Measurements from ENCODE around the gene SNRPN.
"Not testable (repeated sequence)": the region's sequence is repeated elsewhere in the genome, so short reads cannot be mapped to it uniquely, and the experiment has no call there.

SNRPN gene

DNA sequence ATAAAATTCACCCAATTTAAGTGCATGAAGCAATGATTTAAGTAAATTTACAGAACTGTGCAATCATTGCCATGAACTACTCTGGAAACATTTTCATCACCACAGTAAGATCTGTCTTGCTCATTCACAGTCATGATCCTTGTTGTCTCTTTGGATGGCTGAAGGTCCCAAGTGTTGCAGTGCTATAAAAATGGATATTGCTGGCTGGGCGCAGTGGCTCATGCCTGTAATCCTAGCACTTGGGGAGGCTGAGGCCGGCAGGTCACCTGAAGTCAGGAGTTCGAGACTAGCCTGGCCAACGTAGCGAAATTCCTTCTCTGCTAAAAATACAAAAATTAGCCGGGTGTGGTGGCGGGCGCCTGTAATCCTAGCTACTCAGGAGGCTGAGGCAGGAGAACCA is 17.0 kb downstream of the SNRPN start:
- DNase-seq: no peak

DNA sequence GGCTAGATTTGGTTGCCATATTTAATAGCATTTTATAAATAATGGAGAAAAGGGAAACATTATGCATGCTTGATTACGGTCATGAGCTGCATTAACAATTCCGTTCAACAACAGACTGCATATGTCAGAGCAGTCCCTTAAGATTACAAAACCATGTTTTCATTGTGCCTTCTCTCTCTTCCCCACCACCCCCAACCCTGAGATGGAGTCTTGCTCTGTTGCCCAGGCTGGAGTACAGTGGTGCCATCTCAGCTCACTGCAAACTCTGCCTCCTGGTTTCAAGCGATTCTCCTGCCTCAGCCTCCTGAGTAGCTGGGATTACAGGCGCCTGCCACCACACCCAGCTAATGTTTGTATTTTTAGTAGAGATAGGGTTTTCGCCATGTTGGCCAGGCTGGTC is 17.9 kb downstream of the SNRPN start:
- not testable (repeated sequence) for DNase-seq

DNA sequence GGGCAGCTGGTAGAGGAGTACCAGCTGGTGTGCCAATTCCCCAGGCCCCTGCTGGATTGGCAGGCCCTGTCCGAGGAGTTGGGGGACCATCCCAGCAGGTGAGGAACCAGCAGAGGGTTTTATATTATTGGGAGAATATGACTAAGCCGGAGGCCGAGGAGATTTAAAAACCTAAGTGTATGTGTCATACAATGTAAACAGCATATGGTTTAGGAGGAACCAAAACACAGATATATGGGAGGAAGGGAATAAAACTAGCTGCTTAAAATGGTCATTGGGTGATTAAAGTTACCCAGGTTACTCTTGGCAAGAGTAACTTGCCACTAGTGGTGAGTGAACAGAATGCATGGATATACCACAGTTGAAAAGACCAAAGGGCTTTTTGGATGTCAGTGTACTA is 22.1 kb downstream of the SNRPN start:
- no peak for DNase-seq

DNA sequence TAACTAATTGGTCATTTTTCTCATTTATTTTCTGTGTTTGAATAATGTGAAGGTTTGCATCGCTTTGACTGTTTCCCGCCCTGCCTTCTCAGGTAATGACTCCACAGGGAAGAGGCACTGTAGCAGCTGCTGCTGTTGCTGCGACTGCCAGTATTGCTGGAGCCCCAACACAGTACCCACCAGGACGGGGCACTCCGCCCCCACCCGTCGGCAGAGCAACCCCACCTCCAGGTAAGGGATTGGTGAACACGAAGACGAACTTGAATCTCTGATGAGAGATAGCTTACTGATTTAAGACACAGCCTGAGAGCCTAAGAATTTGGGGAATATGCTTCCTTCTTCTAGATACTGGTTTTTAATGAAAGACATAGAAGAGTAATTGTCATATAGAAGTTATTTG is 22.9 kb downstream of the SNRPN start:
- DNase-seq: no peak

DNA sequence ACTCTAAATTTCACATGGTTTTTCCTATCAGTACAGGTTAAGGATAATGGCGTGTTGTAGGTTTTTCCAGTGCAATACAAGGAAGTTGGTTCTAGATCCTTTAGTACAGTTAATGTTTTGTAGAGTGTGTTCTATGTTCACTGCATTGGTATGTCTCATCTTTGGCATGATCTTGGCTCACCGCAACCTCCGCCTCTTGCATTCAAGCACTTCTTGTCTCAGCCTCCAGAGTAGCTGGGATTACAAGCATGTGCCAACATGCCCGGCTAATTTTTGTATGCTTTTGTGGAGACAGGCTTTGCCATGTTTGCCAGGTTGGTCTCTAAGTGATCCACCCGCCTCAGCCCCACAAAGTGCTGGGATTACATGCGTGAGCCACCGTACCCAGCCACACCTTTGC is 30.4 kb downstream of the SNRPN start:
- DNase-seq: no peak

DNA sequence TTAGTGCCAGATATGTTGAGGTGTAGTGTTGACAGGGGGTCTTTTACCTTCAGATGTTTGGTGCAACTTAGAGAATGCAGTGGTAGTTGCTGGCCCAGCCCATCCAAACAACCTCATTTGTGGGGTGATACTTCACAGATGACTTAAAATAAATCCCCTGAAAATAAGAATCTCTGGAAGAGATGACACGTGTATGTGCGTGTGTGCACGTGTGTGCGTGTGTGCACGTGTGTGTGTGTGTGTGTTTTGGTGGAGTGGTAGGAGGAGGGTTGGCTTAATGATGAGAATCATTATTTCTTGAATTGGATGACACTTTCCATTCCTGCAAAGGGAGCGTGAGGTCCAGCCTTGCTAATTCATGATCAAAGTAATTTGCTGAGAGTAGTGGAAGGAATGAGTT is 31.9 kb downstream of the SNRPN start:
- DNase-seq: no peak

DNA sequence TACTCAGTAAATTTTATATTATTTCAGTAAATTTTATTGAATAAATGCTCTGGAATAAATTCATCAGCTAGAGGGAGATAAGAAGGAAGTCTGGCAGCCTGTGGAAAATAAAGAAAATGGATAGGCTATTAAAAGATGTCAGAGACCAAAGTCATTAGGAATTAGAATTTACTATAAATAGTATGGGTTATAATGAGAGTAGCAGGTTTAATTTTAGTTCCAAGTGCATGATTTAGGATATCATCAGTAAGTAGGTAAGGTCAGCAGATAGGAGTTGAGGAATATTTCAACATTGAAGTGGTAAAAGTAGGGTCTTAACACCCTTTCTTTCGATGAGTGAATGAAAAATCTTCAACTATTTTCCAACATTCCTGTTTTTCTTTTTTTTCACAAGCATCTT is 64.6 kb downstream of the SNRPN start:
- DNase-seq: no peak

DNA sequence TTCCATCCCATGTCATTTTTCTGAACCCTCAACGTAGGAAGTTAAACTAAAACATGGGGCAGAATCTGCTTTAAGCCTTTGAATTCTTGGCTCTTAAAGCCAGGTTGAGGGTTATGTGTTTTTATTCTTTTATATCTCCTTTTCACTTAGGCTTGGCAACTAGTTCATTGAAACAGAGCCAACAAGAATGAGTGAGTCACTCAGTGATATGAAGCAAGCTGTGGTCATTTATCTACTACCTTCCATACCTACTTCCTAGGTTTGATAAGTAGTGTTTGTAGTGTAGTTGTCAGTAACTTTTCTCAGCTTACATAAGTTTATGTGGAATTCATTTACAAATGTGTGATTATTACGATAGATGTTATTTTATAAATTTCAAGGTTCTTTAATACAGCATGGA is 67.4 kb downstream of the SNRPN start:
- no peak for DNase-seq

All from activated T-cell treated with anti-CD3 and anti-CD28 coated beads, Interleukin-2, amount 50 U/mL, for 48 hours (primary cell).